CD4-positive, CD25-positive, alpha-beta regulatory T cell (primary cell): ENCODE results near the gene ZNF469. TPM values are rescaled to one million over a fixed set of nuclear protein-coding genes. Genes with fewer than 3 reads are reported as not detected.

Source experiments
- ATAC-seq, 2 donors: fragments of 150-1000 bp; cut with Tn5 transposase; one replicate each; pipeline ENCODE4 v1.10.0; 2021; ENCODE audit warnings: low read depth in 2 of 2, moderate number of reproducible peaks in 2 of 2, moderate library complexity in 1 of 2
- DNase-seq, 3 donors: peaks; one replicate each; pipeline versions ENCODE4 v3.0.0 to v3.0.0-alpha.2; 2012 to 2022; ENCODE audit warnings: mixed read lengths in 1 of 3
- H3K27ac ChIP-seq: one replicate; pipeline ENCODE4 v1.7.0; 2013; ENCODE audit warnings: mild to moderate bottlenecking, low read length; ENCODE audit not compliant: insufficient read depth, poor library complexity, severe bottlenecking
- H3K27me3 ChIP-seq: one replicate; pipeline ENCODE4 v1.7.0; 2013; ENCODE audit warnings: low read length; ENCODE audit not compliant: control insufficient read depth, insufficient read depth
- H3K36me3 ChIP-seq: one replicate; pipeline ENCODE4 v1.7.0; 2013; ENCODE audit warnings: mild to moderate bottlenecking, low read length, moderate library complexity; ENCODE audit not compliant: control insufficient read depth, insufficient read depth
- H3K4me1 ChIP-seq: 2 replicates; pipeline ENCODE4 v1.7.0; 2013; ENCODE audit warnings: mild to moderate bottlenecking, low read length; ENCODE audit not compliant: insufficient read depth, control insufficient read depth, poor library complexity, severe bottlenecking
- H3K4me3 ChIP-seq: one replicate; pipeline ENCODE4 v1.7.0; 2013; ENCODE audit warnings: low read depth, mild to moderate bottlenecking, low read length, moderate library complexity
- H3K9me3 ChIP-seq, 2 experiments: 1 replicate in 1 of 2; 2 replicates in 1 of 2; pipeline ENCODE4 v1.7.0; 2013; ENCODE audit warnings: low read length in 2 of 2, mild to moderate bottlenecking in 1 of 2, moderate library complexity in 1 of 2; ENCODE audit not compliant: control insufficient read depth in 2 of 2
- H3K27ac Mint-ChIP-seq, 3 donors: one replicate each; pipeline ENCODE4 v1.8.0; 2020 to 2022; ENCODE audit warnings: mild to moderate bottlenecking in 3 of 3, mixed read lengths in 3 of 3, moderate library complexity in 2 of 3
- H3K27me3 Mint-ChIP-seq: one replicate; pipeline ENCODE4 v1.8.0; 2022; ENCODE audit warnings: mild to moderate bottlenecking, mixed read lengths
- H3K36me3 Mint-ChIP-seq: one replicate; pipeline ENCODE4 v1.8.0; 2020; ENCODE audit warnings: mixed read lengths
- H3K4me1 Mint-ChIP-seq, 4 donors: one replicate each; pipeline ENCODE4 v1.8.0; 2020 to 2022; ENCODE audit warnings: mixed read lengths in 4 of 4, mild to moderate bottlenecking in 1 of 4
- H3K4me3 Mint-ChIP-seq, 4 donors: one replicate each; pipeline ENCODE4 v1.8.0; 2020 to 2022; ENCODE audit warnings: mild to moderate bottlenecking in 4 of 4, mixed read lengths in 4 of 4, moderate library complexity in 3 of 4
- H3K9me3 Mint-ChIP-seq, 7 donors: one replicate each; pipeline ENCODE4 v1.8.0; 2020 to 2022; ENCODE audit warnings: mixed read lengths in 7 of 7, mild to moderate bottlenecking in 3 of 7, moderate library complexity in 2 of 7
- polyA plus RNA-seq, 4 donors: library from polyadenylated mRNA; unstranded; fragments of 300-500 nt; fragmentation: Illumina TruSeq; gene quantifications; one replicate each; pipeline ENCODE4 v1.2.3, GENCODE V29; 2021
- total RNA-seq: library from RNA; stranded (reverse); gene quantifications from one replicate; pipeline ENCODE4 v1.2.3, GENCODE V29; 2022

The ZNF469 gene
- total and polyA plus RNA-seq, 5 donors from 2014 or later = 0.01 to 0.32 (median 0.02) TPM; not detected in 2

- no peak for DNase-seq
- Mint-ChIP-seq H3K4me3 (no peak overlapping the region), H3K36me3 (no peaks in the 10 kb centered on the region), H3K27me3 (no peaks in the 10 kb centered on the region), H3K4me1 (no peaks in the 10 kb centered on the region), H3K27ac (peak overlapping the region in 1 of 3 donors; percentile 27), H3K9me3 (peaks cover 0 to 3% (median 0%) of the 10 kb centered on the region in 7 donors)
- Histone ChIP-seq H3K36me3 (no peaks in the 10 kb centered on the region), H3K4me3 (no peak overlapping the region), H3K27me3 (no peaks in the 10 kb centered on the region), H3K4me1 (no peaks in the 10 kb centered on the region), H3K27ac (no peak overlapping the region), H3K9me3 (no peaks in the 10 kb centered on the region)
- no peak for ATAC-seq
Measured at GRCh38 chr16:88373927-88374492, 8.7 kb upstream of the ZNF469 start.

- H3K4me1 ChIP-seq = no peaks in the 10 kb centered on the region
- H3K27me3 ChIP-seq = no peaks in the 10 kb centered on the region
- Mint-ChIP-seq H3K9me3 (peaks cover 0 to 3% (median 0%) of the 10 kb centered on the region in 7 donors), H3K4me1 (no peaks in the 10 kb centered on the region), H3K27me3 (no peaks in the 10 kb centered on the region), H3K36me3 (no peaks in the 10 kb centered on the region), H3K27ac (no peak overlapping the region), H3K4me3 (no peak overlapping the region)
- DNase-seq (no peak), ATAC-seq (no peak)
- H3K36me3 ChIP-seq = no peaks in the 10 kb centered on the region
- H3K9me3 ChIP-seq = no peaks in the 10 kb centered on the region
- no peak overlapping the region for H3K27ac ChIP-seq
- H3K4me3 ChIP-seq = no peak overlapping the region
Measured at GRCh38 chr16:88374736-88375135, 8.0 kb upstream of the ZNF469 start.

GRCh38 chr16:88375236-88375975, 7.4 kb upstream of the ZNF469 start:
- Mint-ChIP-seq H3K4me3 (no peak overlapping the region), H3K36me3 (no peaks in the 10 kb centered on the region), H3K27ac (peak overlapping the region in 1 of 3 donors; percentile 34), H3K27me3 (no peaks in the 10 kb centered on the region), H3K9me3 (peaks cover 0 to 3% (median 0%) of the 10 kb centered on the region in 7 donors), H3K4me1 (no peaks in the 10 kb centered on the region)
- no peak overlapping the region for H3K27ac ChIP-seq
- H3K36me3 ChIP-seq = no peaks in the 10 kb centered on the region
- H3K4me3 ChIP-seq = no peak overlapping the region
- no peaks in the 10 kb centered on the region for H3K4me1 ChIP-seq
- ATAC-seq = no peak
- no peaks in the 10 kb centered on the region for H3K27me3 ChIP-seq
- no peaks in the 10 kb centered on the region for H3K9me3 ChIP-seq
- no peak for DNase-seq

GRCh38 chr16:88375996-88376834, 6.5 kb upstream of the ZNF469 start:
- Mint-ChIP-seq H3K27me3 (no peaks in the 10 kb centered on the region), H3K27ac (peak overlapping the region in 1 of 3 donors; percentile 34), H3K4me3 (no peak overlapping the region), H3K9me3 (peaks cover 0 to 3% (median 0%) of the 10 kb centered on the region in 7 donors), H3K36me3 (no peaks in the 10 kb centered on the region), H3K4me1 (no peaks in the 10 kb centered on the region)
- no peaks in the 10 kb centered on the region for H3K36me3 ChIP-seq
- no peaks in the 10 kb centered on the region for H3K27me3 ChIP-seq
- peaks cover 0 to 3% of the 10 kb centered on the region in 2 experiments for H3K9me3 ChIP-seq
- H3K27ac ChIP-seq = no peak overlapping the region
- H3K4me1 ChIP-seq = no peaks in the 10 kb centered on the region
- DNase-seq (no peak), ATAC-seq (no peak)
- H3K4me3 ChIP-seq = no peak overlapping the region

GRCh38 chr16:88376835-88377726, 5.7 kb upstream of the ZNF469 start:
- H3K27me3 ChIP-seq = no peaks in the 10 kb centered on the region
- no peak overlapping the region for H3K27ac Mint-ChIP-seq
- H3K27me3 Mint-ChIP-seq = peaks cover under 1% of the 10 kb centered on the region
- H3K4me1 ChIP-seq = no peaks in the 10 kb centered on the region
- H3K27ac ChIP-seq = no peak overlapping the region
- DNase-seq (no peak), ATAC-seq (no peak)
- H3K4me3 Mint-ChIP-seq = no peak overlapping the region
- no peaks in the 10 kb centered on the region for H3K36me3 ChIP-seq
- H3K9me3 Mint-ChIP-seq = peaks cover 0 to 3% (median 0%) of the 10 kb centered on the region in 7 donors
- no peaks in the 10 kb centered on the region for H3K4me1 Mint-ChIP-seq
- no peak overlapping the region for H3K4me3 ChIP-seq
- H3K9me3 ChIP-seq = peaks cover 0 to 3% of the 10 kb centered on the region in 2 experiments
- H3K36me3 Mint-ChIP-seq = no peaks in the 10 kb centered on the region

GRCh38 chr16:88377961-88378360, 4.8 kb upstream of the ZNF469 start:
- Histone ChIP-seq H3K4me1 (no peaks in the 10 kb centered on the region), H3K27me3 (peaks cover 3% of the 10 kb centered on the region), H3K27ac (no peak overlapping the region), H3K4me3 (no peak overlapping the region), H3K9me3 (peaks cover 0 to 3% of the 10 kb centered on the region in 2 experiments), H3K36me3 (no peaks in the 10 kb centered on the region)
- Mint-ChIP-seq H3K9me3 (peaks cover 0 to 3% (median 0%) of the 10 kb centered on the region in 7 donors), H3K4me1 (peaks cover 0 to 3% (median 0%) of the 10 kb centered on the region in 4 donors), H3K4me3 (no peak overlapping the region), H3K27ac (no peak overlapping the region), H3K27me3 (peaks cover 7% of the 10 kb centered on the region), H3K36me3 (no peaks in the 10 kb centered on the region)
- DNase-seq = no peak
- no peak for ATAC-seq

GRCh38 chr16:88378401-88378800, 4.4 kb upstream of the ZNF469 start:
- Mint-ChIP-seq H3K36me3 (no peaks in the 10 kb centered on the region), H3K4me3 (no peak overlapping the region), H3K4me1 (peaks cover 0 to 3% (median 0%) of the 10 kb centered on the region in 4 donors), H3K27me3 (peaks cover 7% of the 10 kb centered on the region), H3K9me3 (peaks cover 0 to 3% (median 0%) of the 10 kb centered on the region in 7 donors), H3K27ac (peak overlapping the region in 1 of 3 donors; percentile 79)
- no peak for ATAC-seq
- Histone ChIP-seq H3K36me3 (no peaks in the 10 kb centered on the region), H3K4me3 (no peak overlapping the region), H3K27me3 (peaks cover 3% of the 10 kb centered on the region), H3K4me1 (no peaks in the 10 kb centered on the region), H3K27ac (no peak overlapping the region), H3K9me3 (peaks cover 0 to 3% of the 10 kb centered on the region in 2 experiments)
- DNase-seq = no peak
